PC-9 (cell line): ENCODE measurements around the gene RNF151. TPM values are rescaled to one million over a fixed set of nuclear protein-coding genes. Genes with fewer than 3 reads are reported as not detected.
A peak's percentile ranks its signal among the peaks of the same experiment; 100 is the strongest.
"Not testable (repeated sequence)": the region's sequence is repeated elsewhere in the genome, so short reads cannot be mapped to it uniquely, and the experiment has no call there.

Experiments
- BruUV-seq: library from RNA; stranded (reverse); fragments of 400-500 nt; replicated peaks from 2 replicates; lab custom pipeline; 2021; lab: Mats Ljungman, UMichigan
- CTCF ChIA-PET: fragments of 300-600 bp; sonication (Branson Sonifier 250); formaldehyde crosslinking; loops from one replicate; lab custom pipeline; 2022; ENCODE audit warnings: antibody characterized with exemption; lab: Charles Lee
- POLR2A ChIA-PET: fragments of 300-600 bp; sonication (Branson Sonifier 250); formaldehyde crosslinking; loops from one replicate; lab custom pipeline; 2022; ENCODE audit warnings: antibody characterized with exemption; ENCODE audit not compliant: unreplicated experiment; lab: Charles Lee
- DNase-seq, 2 experiments: peaks; one replicate each; pipeline versions ENCODE4 v3.0.0 to v3.0.0-alpha.2; 2015 to 2022; ENCODE audit warnings: mixed read lengths in 1 of 2
- H2AFZ ChIP-seq: fragments of 200-600 bp; sonication (generic); 2 replicates; pipeline ENCODE4 v1.8.1; 2017; ENCODE audit warnings: antibody characterized with exemption
- H3F3A ChIP-seq: fragments of 200-600 bp; sonication (generic); 2 replicates; pipeline ENCODE4 v1.8.1; 2017; ENCODE audit warnings: antibody characterized with exemption, mild to moderate bottlenecking, low read depth; ENCODE audit not compliant: insufficient read depth
- H3K27ac ChIP-seq: fragments of 200-600 bp; sonication (generic); 2 replicates; pipeline ENCODE4 v1.6.1; 2016; ENCODE audit warnings: mixed run types
- H3K27me3 ChIP-seq: fragments of 200-600 bp; sonication (generic); 2 replicates; pipeline ENCODE4 v1.6.1; 2016; ENCODE audit warnings: low read depth, mixed run types; ENCODE audit not compliant: insufficient read depth
- H3K36me3 ChIP-seq: fragments of 200-600 bp; sonication (generic); 2 replicates; pipeline ENCODE4 v1.6.1; 2016; ENCODE audit warnings: low read depth, mixed run types
- H3K4me1 ChIP-seq: fragments of 200-600 bp; sonication (generic); replicated peaks from 2 replicates; pipeline ENCODE4 v1.6.1; 2016; ENCODE audit warnings: mixed run types; ENCODE audit not compliant: insufficient read depth
- H3K4me2 ChIP-seq: fragments of 200-600 bp; sonication (generic); 2 replicates; pipeline ENCODE4 v1.6.1; 2017; ENCODE audit warnings: mixed run types
- H3K4me3 ChIP-seq: fragments of 200-600 bp; sonication (generic); 2 replicates; pipeline ENCODE4 v1.6.1; 2016; ENCODE audit warnings: mixed run types
- H3K79me2 ChIP-seq: fragments of 200-600 bp; sonication (generic); 2 replicates; pipeline ENCODE4 v1.6.1; 2017; ENCODE audit warnings: low read depth, mixed run types
- H3K9me2 ChIP-seq: fragments of 200-600 bp; sonication (generic); 2 replicates; pipeline ENCODE4 v1.8.1; 2017; ENCODE audit warnings: mild to moderate bottlenecking; ENCODE audit not compliant: insufficient read depth
- H3K9me3 ChIP-seq: fragments of 200-600 bp; sonication (generic); 2 replicates; pipeline ENCODE4 v1.8.1; 2016; ENCODE audit warnings: low read depth; ENCODE audit not compliant: insufficient read depth
- H4K20me1 ChIP-seq: fragments of 200-600 bp; sonication (generic); 2 replicates; pipeline ENCODE4 v1.8.1; 2017; ENCODE audit not compliant: insufficient read depth
- intact Hi-C: fragments of 100-400 bp; cut with micrococcal nuclease; formaldehyde crosslinking; loops from one replicate; pipeline ENCODE4 v1.10.0; 2022; ENCODE audit not compliant: unreplicated experiment
- total RNA-seq: library from RNA; stranded (reverse); gene quantifications from 2 replicates; pipeline ENCODE4 v1.2.3, GENCODE V29; 2021
- TF ChIP-seq, protein P1 (sequence below): fragments of 200-600 bp; sonication (generic); conservative IDR thresholded peaks from 2 replicates; pipeline ENCODE4 v1.6.1; 2017; ENCODE audit warnings: mixed run types, antibody characterized with exemption, mild to moderate bottlenecking, moderate library complexity

Gene RNF151
- total RNA-seq, 1 experiment from 2014 or later: not detected

DNA sequence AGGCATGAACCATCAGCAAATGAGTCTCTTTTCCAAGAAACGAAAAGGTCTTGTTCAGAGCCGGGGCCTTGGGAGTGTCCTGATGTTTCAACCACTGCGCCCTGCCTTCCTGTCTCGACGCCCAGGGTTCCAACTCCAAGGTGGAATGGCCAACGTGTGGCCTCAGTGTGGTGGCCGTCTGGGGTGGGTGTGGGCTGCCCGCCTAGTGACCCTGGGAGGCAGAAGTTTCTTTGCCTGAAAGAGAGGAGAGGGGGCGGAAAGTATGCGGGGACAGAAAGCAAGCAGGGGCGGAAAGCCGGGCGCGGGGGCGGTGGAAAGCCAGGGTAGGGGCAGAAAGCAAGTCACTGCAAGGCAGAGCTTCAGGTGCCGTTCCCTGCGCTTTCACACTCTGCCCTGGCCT, 27.7 kb upstream of the RNF151 start:
- Histone ChIP-seq H3K4me3 (no peak overlapping the region), H3K79me2 (peaks cover 18% of the 10 kb centered on the region; the same call in 1 of the 2 replicates), H4K20me1 (0 out of 2 replicates have a peak, but pooled peaks cover 3% of the 10 kb centered on the region), H3K9me3 (no peaks in the 10 kb centered on the region), H3K36me3 (no peaks in the 10 kb centered on the region), H3F3A (peaks cover 51% of the 10 kb centered on the region), H3K9me2 (no peaks in the 10 kb centered on the region), H3K27ac (no peak overlapping the region), H2AFZ (no peak overlapping the region), H3K4me2 (no peak overlapping the region), H3K4me1 (peaks cover 36% of the 10 kb centered on the region), H3K27me3 (no peaks in the 10 kb centered on the region)
- BruUV-seq: no TSS peak
- POLR2A ChIA-PET: no interaction called here
- CTCF ChIA-PET: no interaction called here
- DNase-seq: no peak
- TF ChIP-seq, protein P1, sequence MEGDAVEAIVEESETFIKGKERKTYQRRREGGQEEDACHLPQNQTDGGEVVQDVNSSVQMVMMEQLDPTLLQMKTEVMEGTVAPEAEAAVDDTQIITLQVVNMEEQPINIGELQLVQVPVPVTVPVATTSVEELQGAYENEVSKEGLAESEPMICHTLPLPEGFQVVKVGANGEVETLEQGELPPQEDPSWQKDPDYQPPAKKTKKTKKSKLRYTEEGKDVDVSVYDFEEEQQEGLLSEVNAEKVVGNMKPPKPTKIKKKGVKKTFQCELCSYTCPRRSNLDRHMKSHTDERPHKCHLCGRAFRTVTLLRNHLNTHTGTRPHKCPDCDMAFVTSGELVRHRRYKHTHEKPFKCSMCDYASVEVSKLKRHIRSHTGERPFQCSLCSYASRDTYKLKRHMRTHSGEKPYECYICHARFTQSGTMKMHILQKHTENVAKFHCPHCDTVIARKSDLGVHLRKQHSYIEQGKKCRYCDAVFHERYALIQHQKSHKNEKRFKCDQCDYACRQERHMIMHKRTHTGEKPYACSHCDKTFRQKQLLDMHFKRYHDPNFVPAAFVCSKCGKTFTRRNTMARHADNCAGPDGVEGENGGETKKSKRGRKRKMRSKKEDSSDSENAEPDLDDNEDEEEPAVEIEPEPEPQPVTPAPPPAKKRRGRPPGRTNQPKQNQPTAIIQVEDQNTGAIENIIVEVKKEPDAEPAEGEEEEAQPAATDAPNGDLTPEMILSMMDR: no peak
- intact Hi-C loops: no loop called here

DNA sequence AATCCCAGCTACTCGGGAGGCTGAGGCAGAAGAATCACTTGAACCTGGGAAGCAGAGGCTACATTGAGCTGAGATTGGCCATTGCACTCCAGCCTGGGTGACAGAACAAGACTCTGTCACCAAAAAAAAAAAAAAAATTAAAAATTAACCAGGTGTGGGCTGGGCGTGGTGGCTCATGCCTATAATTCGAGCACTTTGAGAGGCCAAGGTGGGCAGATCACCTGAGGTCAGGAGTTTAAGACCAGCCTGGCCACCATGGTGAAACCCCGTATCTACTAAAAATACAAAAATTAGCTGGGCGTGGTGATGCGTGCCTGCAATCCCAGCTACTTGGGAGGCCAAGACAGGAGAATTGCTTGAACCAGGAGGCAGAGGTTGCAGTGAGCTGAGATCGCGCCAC, 26.8 kb upstream of the RNF151 start:
- Histone ChIP-seq H3F3A (peaks cover 57% of the 10 kb centered on the region), H3K79me2 (peaks cover 18% of the 10 kb centered on the region; the same call in 1 of the 2 replicates), H3K4me1 (peaks cover 34% of the 10 kb centered on the region)
- H4K20me1 ChIP-seq, H3K4me3 ChIP-seq, H2AFZ ChIP-seq, BruUV-seq, H3K27ac ChIP-seq, DNase-seq, H3K9me2 ChIP-seq, H3K27me3 ChIP-seq, POLR2A ChIA-PET, H3K36me3 ChIP-seq, H3K9me3 ChIP-seq, H3K4me2 ChIP-seq: not testable (repeated sequence)
- intact Hi-C loops: loop anchor here (5.0 kb wide), 1 partner anchor 158 kb away; the partner anchor contains the start of genes NUBP2 and SPSB3
- CTCF ChIA-PET: interaction anchor here (0.5 to 0.7 kb wide), 2 partner anchors 207 to 219 kb away, joined by 5 to 13 read pairs; no protein-coding TSS in a partner anchor

DNA sequence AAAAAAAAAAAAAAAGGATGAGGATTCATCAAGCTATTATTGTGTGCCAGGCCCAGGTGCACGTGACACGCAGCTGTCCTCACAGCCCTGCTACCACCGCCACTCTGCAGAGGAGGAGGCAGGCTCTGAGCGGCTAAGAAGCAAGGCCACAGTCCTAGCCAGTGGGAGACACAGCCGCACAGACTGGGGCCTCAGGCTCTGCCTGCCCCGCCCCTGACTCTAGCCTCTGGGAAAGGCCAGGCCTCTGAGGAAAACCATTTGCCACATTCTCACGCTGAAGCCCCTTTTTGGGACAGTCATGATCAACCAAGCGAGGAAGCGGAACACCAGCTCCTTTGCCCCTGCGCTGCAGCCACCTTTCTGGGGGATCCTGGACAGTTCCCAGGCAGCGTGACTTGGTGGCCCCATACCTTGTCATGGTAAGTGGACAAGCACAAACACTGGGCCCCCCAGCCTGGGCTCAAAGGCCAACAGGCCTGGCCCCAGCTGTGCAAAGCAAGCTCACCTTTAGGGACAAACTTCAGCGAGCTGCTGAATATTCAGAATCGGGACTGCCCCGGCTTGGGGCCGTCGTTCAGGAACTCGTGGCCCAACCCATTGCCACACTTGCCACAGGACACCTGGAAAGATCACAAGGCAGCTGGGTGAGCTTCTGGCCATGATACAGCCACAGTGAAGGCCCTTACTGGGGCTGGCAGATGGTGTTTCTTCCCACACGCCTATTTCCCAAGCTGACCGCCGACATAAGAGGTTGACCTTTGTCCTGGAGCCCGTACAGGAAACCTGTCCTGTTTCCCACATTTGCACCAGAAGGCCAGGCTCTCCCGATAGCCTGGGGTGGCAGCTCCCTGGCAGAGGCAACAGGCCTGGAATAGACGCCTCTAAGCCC, 26.1 kb upstream of the RNF151 start:
- Histone ChIP-seq H3K9me3 (no peaks in the 10 kb centered on the region), H4K20me1 (0 out of 2 replicates have a peak, but pooled peaks cover 3% of the 10 kb centered on the region), H3K9me2 (no peaks in the 10 kb centered on the region), H3F3A (peaks cover 50% of the 10 kb centered on the region), H3K4me2 (peak overlapping the region; percentile 86), H3K4me1 (peaks cover 28% of the 10 kb centered on the region), H3K79me2 (peaks cover 18% of the 10 kb centered on the region; the same call in 1 of the 2 replicates), H3K36me3 (no peaks in the 10 kb centered on the region), H3K4me3 (no peak overlapping the region), H3K27ac (no peak overlapping the region), H2AFZ (no peak overlapping the region), H3K27me3 (no peaks in the 10 kb centered on the region)
- ChIA-PET POLR2A (interaction anchor here (0.7 kb wide), 1 partner anchor 26 kb away, joined by 4 read pairs; no protein-coding TSS in a partner anchor), CTCF (interaction anchor here (0.5 to 0.7 kb wide), 4 partner anchors 9 to 220 kb away, joined by 3 to 13 read pairs (median 5); no protein-coding TSS in a partner anchor)
- BruUV-seq: no TSS peak
- TF ChIP-seq, protein P1: no peak
- intact Hi-C loops: loop anchor here (5.0 kb wide), 1 partner anchor 158 kb away; the partner anchor contains the start of genes NUBP2 and SPSB3
- DNase-seq: no peak
